ENCODE data around the gene CELSR2. TPM values are rescaled to one million over a fixed set of nuclear protein-coding genes. Genes with fewer than 3 reads are reported as not detected.
"Not testable (repeated sequence)": the region's sequence is repeated elsewhere in the genome, so short reads cannot be mapped to it uniquely, and the experiment has no call there.

CELSR2 gene
- polyA plus RNA-seq, 3 donors, result 0.03 to 0.97 (median 0.04) TPM

DNA sequence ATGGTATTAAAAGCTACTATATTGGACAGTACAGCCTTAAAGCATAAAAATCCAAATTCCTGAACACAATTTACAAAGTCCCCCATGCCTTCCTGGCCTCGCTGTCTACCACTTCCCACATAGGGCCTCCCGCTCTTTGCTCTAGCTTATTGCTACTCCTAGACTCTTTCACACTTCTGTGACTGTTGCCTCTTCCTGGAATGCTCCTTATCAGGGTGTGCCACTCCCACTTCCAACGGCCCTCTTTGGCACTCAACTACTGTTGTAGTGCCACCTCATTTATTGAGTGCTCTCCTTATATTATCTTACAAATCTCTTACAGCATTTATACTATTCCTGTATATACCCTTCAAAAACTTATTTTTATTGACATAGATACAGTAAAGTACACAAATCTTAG is 30.8 kb upstream of the CELSR2 start:
- Histone ChIP-seq H3K4me1 (ENCODE audit: control insufficient read depth in 1 of 2, insufficient read depth in 2 of 2, low read length in 2 of 2) (peaks cover 9 to 15% of the 10 kb centered on the region in 2 donors), H4K20me1 (ENCODE audit: insufficient read depth, low read length) (peaks cover 86% of the 10 kb centered on the region), H3K4me3 (replicated peaks in 1 of 3; ENCODE audit: low read depth in 2 of 3, low read length in 3 of 3) (no peak overlapping the region), H3K27ac (ENCODE audit: low read depth in 1 of 2, low read length in 2 of 2) (no peak overlapping the region), H3K9ac (ENCODE audit: insufficient read depth, low read length, poor library complexity, severe bottlenecking) (no peak overlapping the region), H3K79me2 (ENCODE audit: insufficient read depth, low read length) (peaks cover 91% of the 10 kb centered on the region), H3K27me3 (ENCODE audit: control insufficient read depth in 2 of 2, insufficient read depth in 2 of 2, low read length in 2 of 2) (no peaks in the 10 kb centered on the region), H3K9me3 (replicated peaks in 1 of 2; ENCODE audit: control insufficient read depth in 1 of 2, insufficient read depth in 1 of 2, low read length in 2 of 2) (no peaks in the 10 kb centered on the region), H3K4me2 (replicated peaks; ENCODE audit: extremely low read depth, low read length, poor library complexity, severe bottlenecking) (no peak overlapping the region), H3K36me3 (replicated peaks in 1 of 2; ENCODE audit: control insufficient read depth in 1 of 2, insufficient read depth in 2 of 2, low read length in 2 of 2) (peaks cover 11 to 22% of the 10 kb centered on the region in 2 donors), H2AFZ (ENCODE audit: insufficient read depth, low read depth, low read length, poor library complexity, severe bottlenecking) (no peak overlapping the region)
- peaks cover 25% of the 10 kb centered on the region for H3K4me1 Mint-ChIP-seq
- no peak for DNase-seq
- peaks cover 0 to 2% (median 0%) of the 10 kb centered on the region in 7 donors for H3K9me3 Mint-ChIP-seq
- peaks cover 28 to 38% of the 10 kb centered on the region in 2 donors for H3K36me3 Mint-ChIP-seq
- H3K27ac Mint-ChIP-seq, result peak overlapping the region in 2 of 7 donors; percentile 21 to 29
- intact Hi-C loops (cut with micrococcal nuclease), result no loop called here
- H3K4me3 Mint-ChIP-seq, result no peak overlapping the region
- WGBS (ENCODE audit: insufficient coverage), result 86% methylated on average over 3 of the region's 3 CpGs
- peaks cover 0 to 2% (median 0%) of the 10 kb centered on the region in 3 donors for H3K27me3 Mint-ChIP-seq (ENCODE audit: low read depth in 3 of 3)
- TF ChIP-seq, protein P1, sequence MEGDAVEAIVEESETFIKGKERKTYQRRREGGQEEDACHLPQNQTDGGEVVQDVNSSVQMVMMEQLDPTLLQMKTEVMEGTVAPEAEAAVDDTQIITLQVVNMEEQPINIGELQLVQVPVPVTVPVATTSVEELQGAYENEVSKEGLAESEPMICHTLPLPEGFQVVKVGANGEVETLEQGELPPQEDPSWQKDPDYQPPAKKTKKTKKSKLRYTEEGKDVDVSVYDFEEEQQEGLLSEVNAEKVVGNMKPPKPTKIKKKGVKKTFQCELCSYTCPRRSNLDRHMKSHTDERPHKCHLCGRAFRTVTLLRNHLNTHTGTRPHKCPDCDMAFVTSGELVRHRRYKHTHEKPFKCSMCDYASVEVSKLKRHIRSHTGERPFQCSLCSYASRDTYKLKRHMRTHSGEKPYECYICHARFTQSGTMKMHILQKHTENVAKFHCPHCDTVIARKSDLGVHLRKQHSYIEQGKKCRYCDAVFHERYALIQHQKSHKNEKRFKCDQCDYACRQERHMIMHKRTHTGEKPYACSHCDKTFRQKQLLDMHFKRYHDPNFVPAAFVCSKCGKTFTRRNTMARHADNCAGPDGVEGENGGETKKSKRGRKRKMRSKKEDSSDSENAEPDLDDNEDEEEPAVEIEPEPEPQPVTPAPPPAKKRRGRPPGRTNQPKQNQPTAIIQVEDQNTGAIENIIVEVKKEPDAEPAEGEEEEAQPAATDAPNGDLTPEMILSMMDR (IDR thresholded peaks at IDR 0.05), result no peak

- peaks cover 88% of the 10 kb centered on the region for H4K20me1 ChIP-seq (ENCODE audit: insufficient read depth, low read length)
- H3K36me3 Mint-ChIP-seq, result peaks cover 42 to 57% of the 10 kb centered on the region in 2 donors
Observed at GRCh38 chr1:109221201-109221600, 28.1 kb upstream of the CELSR2 start.

More at GRCh38 chr1:109221201-109221600, 28.1 kb upstream of the CELSR2 start:
- H3K4me1 ChIP-seq (ENCODE audit: control insufficient read depth in 1 of 2, insufficient read depth in 2 of 2, low read length in 2 of 2); H3K4me2 ChIP-seq (replicated peaks; ENCODE audit: extremely low read depth, low read length, poor library complexity, severe bottlenecking); H3K4me1 Mint-ChIP-seq; intact Hi-C loops (cut with micrococcal nuclease); H3K9me3 Mint-ChIP-seq; H3K4me3 ChIP-seq (replicated peaks in 1 of 3; ENCODE audit: low read depth in 2 of 3, low read length in 3 of 3); H3K27me3 Mint-ChIP-seq (ENCODE audit: low read depth in 3 of 3); H3K4me3 Mint-ChIP-seq; H3K27ac ChIP-seq (ENCODE audit: low read depth in 1 of 2, low read length in 2 of 2); H3K27ac Mint-ChIP-seq; H3K27me3 ChIP-seq (ENCODE audit: control insufficient read depth in 2 of 2, insufficient read depth in 2 of 2, low read length in 2 of 2); H3K9me3 ChIP-seq (replicated peaks in 1 of 2; ENCODE audit: control insufficient read depth in 1 of 2, insufficient read depth in 1 of 2, low read length in 2 of 2); H2AFZ ChIP-seq (ENCODE audit: insufficient read depth, low read depth, low read length, poor library complexity, severe bottlenecking); DNase-seq; H3K9ac ChIP-seq (ENCODE audit: insufficient read depth, low read length, poor library complexity, severe bottlenecking): not testable (repeated sequence)
- Histone ChIP-seq H3K36me3 (replicated peaks in 1 of 2; ENCODE audit: control insufficient read depth in 1 of 2, insufficient read depth in 2 of 2, low read length in 2 of 2) (peaks cover 28 to 49% of the 10 kb centered on the region in 2 donors), H3K79me2 (ENCODE audit: insufficient read depth, low read length) (peaks cover 70% of the 10 kb centered on the region)
- no CpG with 5 or more reads among the region's 9 CpGs for WGBS (ENCODE audit: insufficient coverage)

Measured in CD14-positive monocyte (primary cell).